ENCODE results near the gene KISS1. TPM values are rescaled to one million over a fixed set of nuclear protein-coding genes. Genes with fewer than 3 reads are reported as not detected.
A peak's percentile ranks its signal among the peaks of the same experiment; 100 is the strongest.

KISS1 gene
- total RNA-seq, 2 experiments from 2014 or later: not detected

DNA sequence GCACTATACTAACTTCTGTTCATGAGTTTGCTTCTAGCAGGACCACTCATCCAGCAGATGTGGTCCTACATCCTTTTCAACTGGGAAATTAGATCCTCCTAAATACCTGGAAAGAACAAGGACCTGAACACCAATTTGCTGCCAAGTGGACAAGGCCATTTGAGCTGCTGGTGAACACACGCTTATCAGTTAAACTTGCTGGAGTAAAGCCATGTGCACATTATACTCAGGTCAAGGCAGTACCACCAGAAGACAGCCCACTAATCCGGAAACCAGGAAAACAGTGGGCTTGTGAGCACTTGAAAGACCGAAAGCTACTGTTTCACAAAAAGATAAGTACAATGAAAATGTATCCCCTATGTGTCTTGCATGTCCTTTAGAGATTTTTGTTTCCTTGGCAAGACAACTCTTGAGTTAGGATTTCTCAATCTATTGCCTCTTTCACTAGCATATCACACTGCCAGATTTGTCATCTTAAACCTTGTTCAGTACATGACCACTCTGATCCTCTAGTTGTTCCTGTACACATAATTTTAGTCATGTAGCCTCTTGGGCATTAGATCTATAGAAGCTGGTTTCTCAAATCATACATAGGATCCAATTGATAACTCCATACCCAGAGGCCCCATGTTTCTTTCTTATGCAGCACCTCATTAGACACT lies 25.7 kb downstream of the KISS1 start:
- intact Hi-C loops (cut with DNase I, micrococcal nuclease): no loop called here
- peaks cover 18% of the 10 kb centered on the region for H3K9me3 Mint-ChIP-seq

DNA sequence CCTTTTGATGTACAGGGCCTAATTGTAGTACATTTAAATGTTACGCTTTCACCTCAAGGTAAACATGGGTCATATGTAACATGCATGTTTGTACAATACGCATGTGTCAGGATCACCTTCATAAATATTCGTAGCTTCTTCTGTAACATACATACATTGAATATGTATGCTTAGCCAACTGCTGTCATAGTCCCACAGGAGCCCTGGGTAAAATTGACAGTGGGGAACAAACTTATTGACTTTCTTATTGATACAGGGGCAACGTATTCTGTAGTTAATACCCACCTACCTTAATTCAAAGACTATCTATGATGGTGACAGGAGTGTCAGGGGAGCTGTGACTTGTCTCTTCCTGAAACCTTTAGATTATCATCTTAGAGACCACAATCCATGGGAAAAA lies 26.4 kb downstream of the KISS1 start:
- ATAC-seq (ENCODE audit: poor library complexity) (no peak), DNase-seq (peak in 1 of 14 experiments; percentile 10)
- POLR2A ChIA-PET: no interaction called here
- no peak overlapping the region for H3K27ac ChIP-seq (ENCODE audit: low read depth in 1 of 2, low read length in 2 of 2)
- Mint-ChIP-seq H3K4me1 (ENCODE audit: low read depth) (no peaks in the 10 kb centered on the region), H3K36me3 (ENCODE audit: low read depth) (peaks cover 12% of the 10 kb centered on the region), H3K9me3 (peaks cover 18% of the 10 kb centered on the region), H3K27me3 (peaks cover 7% of the 10 kb centered on the region), H3K4me3 (no peak overlapping the region), H3K27ac (no peak overlapping the region)
- peaks cover 33 to 37% of the 10 kb centered on the region in 2 experiments for H3K9me3 ChIP-seq (ENCODE audit: control insufficient read depth in 1 of 2, insufficient read depth in 1 of 2, low read length in 2 of 2)
- CTCF ChIA-PET: interaction anchor here (1.1 kb wide), 1 partner anchor 7 kb away, joined by 4 read pairs; no protein-coding TSS in a partner anchor
- no peak overlapping the region for H3K4me3 ChIP-seq (ENCODE audit: low read length)
- intact Hi-C loops (cut with DNase I, micrococcal nuclease): no loop called here
- H3K36me3 ChIP-seq (ENCODE audit: insufficient read depth, low read length): no peaks in the 10 kb centered on the region
- H3K27me3 ChIP-seq (ENCODE audit: control insufficient read depth in 1 of 2, insufficient read depth in 2 of 2, low read length in 2 of 2): peaks cover 0 to 3% of the 10 kb centered on the region in 2 experiments
- TF ChIP-seq, protein P1, sequence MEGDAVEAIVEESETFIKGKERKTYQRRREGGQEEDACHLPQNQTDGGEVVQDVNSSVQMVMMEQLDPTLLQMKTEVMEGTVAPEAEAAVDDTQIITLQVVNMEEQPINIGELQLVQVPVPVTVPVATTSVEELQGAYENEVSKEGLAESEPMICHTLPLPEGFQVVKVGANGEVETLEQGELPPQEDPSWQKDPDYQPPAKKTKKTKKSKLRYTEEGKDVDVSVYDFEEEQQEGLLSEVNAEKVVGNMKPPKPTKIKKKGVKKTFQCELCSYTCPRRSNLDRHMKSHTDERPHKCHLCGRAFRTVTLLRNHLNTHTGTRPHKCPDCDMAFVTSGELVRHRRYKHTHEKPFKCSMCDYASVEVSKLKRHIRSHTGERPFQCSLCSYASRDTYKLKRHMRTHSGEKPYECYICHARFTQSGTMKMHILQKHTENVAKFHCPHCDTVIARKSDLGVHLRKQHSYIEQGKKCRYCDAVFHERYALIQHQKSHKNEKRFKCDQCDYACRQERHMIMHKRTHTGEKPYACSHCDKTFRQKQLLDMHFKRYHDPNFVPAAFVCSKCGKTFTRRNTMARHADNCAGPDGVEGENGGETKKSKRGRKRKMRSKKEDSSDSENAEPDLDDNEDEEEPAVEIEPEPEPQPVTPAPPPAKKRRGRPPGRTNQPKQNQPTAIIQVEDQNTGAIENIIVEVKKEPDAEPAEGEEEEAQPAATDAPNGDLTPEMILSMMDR (IDR thresholded peaks at IDR 0.05): no peak
- H3K4me1 ChIP-seq (ENCODE audit: insufficient read depth, low read length): no peaks in the 10 kb centered on the region

More for the DNA sequence above, 25.7 kb downstream of the KISS1 start:
- H3K27me3 Mint-ChIP-seq: peaks cover 7% of the 10 kb centered on the region
- Histone ChIP-seq H3K27me3 (ENCODE audit: control insufficient read depth in 1 of 2, insufficient read depth in 2 of 2, low read length in 2 of 2) (peaks cover 0 to 9% of the 10 kb centered on the region in 2 experiments), H3K9me3 (ENCODE audit: control insufficient read depth in 1 of 2, insufficient read depth in 1 of 2, low read length in 2 of 2) (peaks cover 33 to 37% of the 10 kb centered on the region in 2 experiments), H3K36me3 (ENCODE audit: insufficient read depth, low read length) (no peaks in the 10 kb centered on the region), H3K4me3 (ENCODE audit: low read length) (no peak overlapping the region), H3K27ac (ENCODE audit: low read depth in 1 of 2, low read length in 2 of 2) (no peak overlapping the region), H3K4me1 (ENCODE audit: insufficient read depth, low read length) (no peaks in the 10 kb centered on the region)
- DNase-seq: no peak
- H3K4me1 Mint-ChIP-seq (ENCODE audit: low read depth): no peaks in the 10 kb centered on the region
- H3K36me3 Mint-ChIP-seq (ENCODE audit: low read depth): peaks cover 12% of the 10 kb centered on the region
- no peak for ATAC-seq (ENCODE audit: poor library complexity)
- TF ChIP-seq, protein P1 (IDR thresholded peaks at IDR 0.05): no peak
- CTCF ChIA-PET: interaction anchor here (1.1 kb wide), 1 partner anchor 8 kb away, joined by 4 read pairs; no protein-coding TSS in a partner anchor
- POLR2A ChIA-PET: no interaction called here
- H3K4me3 Mint-ChIP-seq: no peak overlapping the region
- H3K27ac Mint-ChIP-seq: no peak overlapping the region

DNA sequence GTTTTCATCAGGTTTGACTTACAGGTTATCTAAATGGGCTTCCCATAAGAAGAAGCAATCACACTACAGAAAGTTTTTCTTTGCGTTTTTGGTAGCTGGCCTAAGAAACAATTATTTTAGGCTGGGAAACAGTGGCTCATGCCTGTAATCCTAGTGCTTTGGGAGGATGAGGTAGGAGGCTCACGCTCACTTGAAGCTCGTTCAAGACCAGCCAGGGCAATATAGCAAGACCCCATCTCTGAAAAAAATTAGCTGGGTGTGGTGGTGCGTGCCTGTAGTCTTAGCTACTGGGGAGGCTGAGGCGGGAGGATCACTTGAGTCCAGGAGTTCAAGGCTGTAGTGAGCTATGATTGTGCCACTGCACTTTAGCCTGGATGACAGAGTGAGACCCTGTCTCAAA lies 28.6 kb downstream of the KISS1 start:
- no peaks in the 10 kb centered on the region for H3K27me3 Mint-ChIP-seq
- H3K9me3 Mint-ChIP-seq: peaks cover 18% of the 10 kb centered on the region
- peaks cover 12% of the 10 kb centered on the region for H3K36me3 Mint-ChIP-seq (ENCODE audit: low read depth)
- ChIA-PET CTCF (no interaction called here), POLR2A (interaction anchor here (1.0 kb wide), 1 partner anchor 293 kb away, joined by 3 read pairs; no protein-coding TSS in a partner anchor)
- Histone ChIP-seq H3K27me3 (ENCODE audit: control insufficient read depth in 1 of 2, insufficient read depth in 2 of 2, low read length in 2 of 2) (no peaks in the 10 kb centered on the region), H3K36me3 (ENCODE audit: insufficient read depth, low read length) (no peaks in the 10 kb centered on the region), H3K9me3 (ENCODE audit: control insufficient read depth in 1 of 2, insufficient read depth in 1 of 2, low read length in 2 of 2) (peaks cover 33 to 37% of the 10 kb centered on the region in 2 experiments), H3K4me3 (ENCODE audit: low read length) (no peak overlapping the region), H3K27ac (ENCODE audit: low read depth in 1 of 2, low read length in 2 of 2) (no peak overlapping the region), H3K4me1 (ENCODE audit: insufficient read depth, low read length) (no peaks in the 10 kb centered on the region)
- intact Hi-C loops (cut with DNase I, micrococcal nuclease): no loop called here
- H3K4me3 Mint-ChIP-seq: no peak overlapping the region
- DNase-seq (no peak), ATAC-seq (ENCODE audit: poor library complexity) (no peak)
- TF ChIP-seq, protein P1 (IDR thresholded peaks at IDR 0.05): no peak
- H3K4me1 Mint-ChIP-seq (ENCODE audit: low read depth): no peaks in the 10 kb centered on the region
- no peak overlapping the region for H3K27ac Mint-ChIP-seq

All from CD4-positive, alpha-beta T cell (primary cell).